H1 (cell line): ENCODE data around the gene SLC2A2. TPM values are rescaled to one million over a fixed set of nuclear protein-coding genes. Genes with fewer than 3 reads are reported as not detected.

ENCODE experiments used
- CTCF ChIA-PET: fragments of 300-600 bp; sonication (Branson Sonifier 250); formaldehyde crosslinking; loops from one replicate; lab custom pipeline; 2021; ENCODE audit not compliant: partially characterized antibody; lab: Charles Lee
- POLR2A ChIA-PET: fragments of 300-600 bp; sonication (Branson Sonifier 250); formaldehyde crosslinking; loops from one replicate; lab custom pipeline; 2021; ENCODE audit warnings: inconsistent platforms; ENCODE audit not compliant: partially characterized antibody; lab: Charles Lee
- DNase-seq, 2 experiments: peaks; one replicate each; pipeline versions ENCODE4 v3.0.0 to v3.0.0-alpha.2; 2010 to 2022; ENCODE audit warnings: low spot score in 2 of 2, low read depth in 1 of 2, mixed read lengths in 1 of 2
- FAIRE-seq: peaks from 2 replicates; lab custom pipeline; 2011; peaks lifted over from hg19 to GRCh38; lab: Jason Lieb, UNC
- H2AFZ ChIP-seq: 2 replicates; pipeline ENCODE4 v1.8.1; 2012; ENCODE audit warnings: low read length, inconsistent platforms
- H2AK5ac ChIP-seq: 2 replicates; pipeline ENCODE4 v1.6.1; 2013; ENCODE audit warnings: low read depth, low read length
- H2BK120ac ChIP-seq: replicated peaks from 2 replicates; pipeline ENCODE3; 2013; ENCODE audit warnings: low read depth, low read length, inconsistent platforms
- H2BK12ac ChIP-seq: 2 replicates; pipeline ENCODE4 v1.6.1; 2013; ENCODE audit warnings: low read depth, low read length
- H2BK15ac ChIP-seq: 2 replicates; pipeline ENCODE4 v1.6.1; 2013; ENCODE audit warnings: low read length
- H2BK20ac ChIP-seq: 2 replicates; pipeline ENCODE4 v1.6.1; 2013; ENCODE audit warnings: low read length
- H2BK5ac ChIP-seq: 2 replicates; pipeline ENCODE4 v1.6.1; 2013; ENCODE audit warnings: low read depth, low read length
- H3K14ac ChIP-seq: 2 replicates; pipeline ENCODE4 v1.6.1; 2013; ENCODE audit warnings: inconsistent platforms; ENCODE audit not compliant: insufficient read length
- H3K18ac ChIP-seq: 2 replicates; pipeline ENCODE4 v1.6.1; 2013; ENCODE audit warnings: low read length; ENCODE audit errors: extremely low read depth
- H3K23ac ChIP-seq: 2 replicates; pipeline ENCODE4 v1.6.1; 2013; ENCODE audit warnings: inconsistent platforms; ENCODE audit not compliant: insufficient read length
- H3K23me2 ChIP-seq: 2 replicates; pipeline ENCODE4 v1.6.1; 2013; ENCODE audit warnings: low read depth, low read length
- H3K27ac ChIP-seq: 2 replicates; pipeline ENCODE4 v1.6.1; 2011; ENCODE audit warnings: low read depth, low read length, inconsistent platforms
- H3K27me3 ChIP-seq, 4 experiments: replicated peaks in 1 of 4; 1 replicate in 1 of 4; 2 replicates in 3 of 4; pipeline versions ENCODE4 v1.6.1 to v1.8.1; 2011 to 2013; ENCODE audit warnings: low read length in 3 of 4, mild to moderate bottlenecking in 3 of 4, inconsistent platforms in 2 of 4, mixed read lengths in 2 of 4, moderate library complexity in 1 of 4; ENCODE audit not compliant: control insufficient read depth in 3 of 4, insufficient read depth in 3 of 4; ENCODE audit errors: extremely low read depth in 1 of 4
- H3K36me3 ChIP-seq, 4 experiments: 2 replicates each; pipeline versions ENCODE4 v1.6.1 to v1.8.1; 2011 to 2013; ENCODE audit warnings: mild to moderate bottlenecking in 4 of 4, low read length in 3 of 4, moderate library complexity in 2 of 4, control low read depth in 1 of 4, inconsistent platforms in 1 of 4; ENCODE audit not compliant: insufficient read depth in 4 of 4, control insufficient read depth in 2 of 4
- H3K4ac ChIP-seq: replicated peaks from 2 replicates; pipeline ENCODE3; 2013; ENCODE audit warnings: low read length, low read depth, mixed read lengths, inconsistent platforms; ENCODE audit not compliant: insufficient read length
- H3K4me1 ChIP-seq, 4 experiments: replicated peaks in 1 of 4; 1 replicate in 1 of 4; 2 replicates in 3 of 4; pipeline versions ENCODE4 v1.6.1 to v1.8.1; 2011 to 2013; ENCODE audit warnings: low read length in 3 of 4, inconsistent platforms in 2 of 4, mixed read lengths in 1 of 4; ENCODE audit not compliant: insufficient read depth in 4 of 4, control insufficient read depth in 3 of 4
- H3K4me2 ChIP-seq, 2 experiments: 2 replicates each; pipeline versions ENCODE4 v1.6.1 to v1.8.1; 2011 to 2013; ENCODE audit warnings: low read depth in 2 of 2, low read length in 2 of 2, control low read depth in 1 of 2, inconsistent platforms in 1 of 2, mild to moderate bottlenecking in 1 of 2; ENCODE audit not compliant: insufficient read depth in 1 of 2
- H3K4me3 ChIP-seq, 4 experiments: fragments of 200-600, 300-600 bp in 1 of 4; sonication (generic), shearing (Covaris generic), sonication (Bioruptor Twin) in 1 of 4; 2 replicates each; pipeline versions ENCODE4 v1.5.1 to v1.8.1; 2011 to 2016; ENCODE audit warnings: low read length in 4 of 4, low read depth in 3 of 4, control low read depth in 2 of 4, inconsistent platforms in 2 of 4, mild to moderate bottlenecking in 2 of 4, mixed read lengths in 1 of 4, moderate library complexity in 1 of 4; ENCODE audit not compliant: insufficient read depth in 2 of 4; ENCODE audit errors: extremely low read depth in 1 of 4
- H3K56ac ChIP-seq: replicated peaks from 2 replicates; pipeline ENCODE3; 2013; ENCODE audit warnings: low read depth, mild to moderate bottlenecking, mixed read lengths, low read length, inconsistent platforms; ENCODE audit not compliant: insufficient read length
- H3K79me1 ChIP-seq: 2 replicates; pipeline ENCODE4 v1.6.1; 2013; ENCODE audit warnings: low read depth, low read length, control low read depth
- H3K79me2 ChIP-seq, 2 experiments: 2 replicates each; pipeline versions ENCODE4 v1.6.1 to v1.8.1; 2012 to 2013; ENCODE audit warnings: low read length in 2 of 2, mild to moderate bottlenecking in 2 of 2, inconsistent platforms in 1 of 2; ENCODE audit not compliant: insufficient read depth in 2 of 2, control insufficient read depth in 1 of 2
- H3K9ac ChIP-seq, 4 experiments: replicated peaks in 1 of 4; 1 replicate in 1 of 4; 2 replicates in 3 of 4; pipeline versions ENCODE4 v1.6.1 to v1.8.1; 2011 to 2013; ENCODE audit warnings: low read depth in 3 of 4, low read length in 3 of 4, control low read depth in 2 of 4, mild to moderate bottlenecking in 2 of 4, moderate library complexity in 2 of 4, inconsistent platforms in 1 of 4; ENCODE audit errors: extremely low read depth in 1 of 4
- H3K9me3 ChIP-seq, 2 experiments: 2 replicates each; pipeline versions ENCODE4 v1.6.1 to v1.8.1; 2012 to 2013; ENCODE audit warnings: mild to moderate bottlenecking in 2 of 2, moderate library complexity in 2 of 2, control low read depth in 1 of 2, inconsistent platforms in 1 of 2, low read depth in 1 of 2, low read length in 1 of 2, mixed read lengths in 1 of 2; ENCODE audit not compliant: insufficient read depth in 2 of 2
- H4K20me1 ChIP-seq, 2 experiments: replicated peaks in 1 of 2; 2 replicates each; pipeline versions ENCODE3 to v1.8.1; 2011 to 2013; ENCODE audit warnings: inconsistent platforms in 2 of 2, low read length in 2 of 2, mild to moderate bottlenecking in 1 of 2; ENCODE audit not compliant: insufficient read depth in 2 of 2, control insufficient read depth in 1 of 2
- H4K5ac ChIP-seq: 2 replicates; pipeline ENCODE4 v1.6.1; 2013; ENCODE audit warnings: low read length, low read depth, mixed read lengths, inconsistent platforms; ENCODE audit not compliant: insufficient read length
- H4K8ac ChIP-seq: 2 replicates; pipeline ENCODE4 v1.8.0; 2013; ENCODE audit warnings: mild to moderate bottlenecking, moderate library complexity, low read length, inconsistent platforms; ENCODE audit not compliant: insufficient read depth; ENCODE audit errors: extremely low read depth
- H4K91ac ChIP-seq: replicated peaks from 2 replicates; pipeline ENCODE3; 2013; ENCODE audit warnings: low read length, mixed read lengths, inconsistent platforms; ENCODE audit not compliant: insufficient read length
- ASH2L ChIP-seq: fragments of 200-600, 300-600 bp; sonication (generic); IDR thresholded peaks from one replicate; pipeline ENCODE4 v1.7.1; 2017; ENCODE audit warnings: low read length
- CHD2 ChIP-seq: IDR thresholded peaks from 2 replicates; pipeline ENCODE4 v1.6.1; 2012; ENCODE audit warnings: low read length, improper control_type of control experiment
- CTCF ChIP-seq, 3 experiments: IDR thresholded peaks; 1 replicate in 2 of 3; 2 replicates in 1 of 3; pipeline versions ENCODE4 v1.5.1 to v1.6.1; 2011; ENCODE audit warnings: low read length in 3 of 3, mild to moderate bottlenecking in 3 of 3, inconsistent platforms in 2 of 3, low read depth in 1 of 3, moderate library complexity in 1 of 3; ENCODE audit not compliant: insufficient read depth in 1 of 3; ENCODE audit errors: control extremely low read depth in 1 of 3
- GTF2F1 ChIP-seq: IDR thresholded peaks from 2 replicates; pipeline ENCODE4 v1.6.1; 2012; ENCODE audit warnings: low read depth, low read length, improper control_type of control experiment, borderline replicate concordance
- HDAC2 ChIP-seq, 2 experiments: fragments of 300-600 bp in 1 of 2; sonication (generic) in 1 of 2; IDR thresholded peaks; 2 replicates each; pipeline ENCODE4 v1.6.1; 2011 to 2012; ENCODE audit warnings: low read depth in 2 of 2, low read length in 2 of 2, mild to moderate bottlenecking in 2 of 2, moderate library complexity in 2 of 2, borderline replicate concordance in 1 of 2, inconsistent platforms in 1 of 2
- JUN ChIP-seq: IDR thresholded peaks from 2 replicates; pipeline ENCODE4 v1.6.1; 2011; ENCODE audit warnings: low read depth, mild to moderate bottlenecking, improper control_type of control experiment, low read length
- JUND ChIP-seq: IDR thresholded peaks from 2 replicates; pipeline ENCODE4 v1.6.1; 2011; ENCODE audit warnings: mild to moderate bottlenecking, improper control_type of control experiment, low read length
- NANOG ChIP-seq: IDR thresholded peaks from 2 replicates; pipeline ENCODE4 v1.6.1; 2011; ENCODE audit warnings: low read length, low read depth, mild to moderate bottlenecking, inconsistent platforms; ENCODE audit not compliant: insufficient read depth, poor library complexity, severe bottlenecking
- SUZ12 ChIP-seq: fragments of 200-600 bp; sonication (generic); IDR thresholded peaks from 2 replicates; pipeline ENCODE4 v1.6.1; 2012; ENCODE audit warnings: mild to moderate bottlenecking, inconsistent platforms, low read length, moderate library complexity, mixed read lengths
- USF2 ChIP-seq: IDR thresholded peaks from 2 replicates; pipeline ENCODE4 v1.6.1; 2011; ENCODE audit warnings: low read length, improper control_type of control experiment
- WGBS, 2 experiments: shearing (Covaris generic) in 1 of 2; methylation state at CpG; one replicate each; pipeline versions ENCODE4 v1.1.6 to v1.1.7; 2013 to 2015; ENCODE audit warnings: low lambda C conversion rate in 2 of 2, mixed read lengths in 2 of 2, inconsistent platforms in 1 of 2, low coverage in 1 of 2, missing lambda C conversion rate in 1 of 2; ENCODE audit not compliant: insufficient replicate concordance in 2 of 2, insufficient coverage in 1 of 2, insufficient read length in 1 of 2; ENCODE audit errors: extremely low coverage in 1 of 2, missing lambda C conversion rate in 1 of 2; 5-methylcytosine and 5-hydroxymethylcytosine counted together
- polyA plus RNA-seq, 7 experiments: library from polyadenylated mRNA; depleted of rRNA in 3 of 7; stranded (reverse) in 5 of 7; unstranded in 2 of 7; fragments of >200 nt in 5 of 7; fragments of 200-250 nt in 2 of 7; gene quantifications; 1 replicate in 5 of 7; 2 replicates in 1 of 7; 4 replicates in 1 of 7; pipeline versions ENCODE4 v1.2.1 to v1.2.3, GENCODE V29; 2011 to 2013; ENCODE audit warnings: missing spikeins in 2 of 7, mixed read lengths in 2 of 7
- total RNA-seq: library from RNA; stranded (reverse); fragmentation: NEBNext Ultra II Directional; extraction: Animal tissue kit (Norgen Biotek cat#: 25700); gene quantifications from 2 replicates; pipeline ENCODE4 v1.2.1, GENCODE V29; 2021

The SLC2A2 gene
- total and polyA plus RNA-seq, 2 of the 8 experiments (the other 6 are each of a cell fraction or from before 2014, with no cell fraction given): not detected

DNA sequence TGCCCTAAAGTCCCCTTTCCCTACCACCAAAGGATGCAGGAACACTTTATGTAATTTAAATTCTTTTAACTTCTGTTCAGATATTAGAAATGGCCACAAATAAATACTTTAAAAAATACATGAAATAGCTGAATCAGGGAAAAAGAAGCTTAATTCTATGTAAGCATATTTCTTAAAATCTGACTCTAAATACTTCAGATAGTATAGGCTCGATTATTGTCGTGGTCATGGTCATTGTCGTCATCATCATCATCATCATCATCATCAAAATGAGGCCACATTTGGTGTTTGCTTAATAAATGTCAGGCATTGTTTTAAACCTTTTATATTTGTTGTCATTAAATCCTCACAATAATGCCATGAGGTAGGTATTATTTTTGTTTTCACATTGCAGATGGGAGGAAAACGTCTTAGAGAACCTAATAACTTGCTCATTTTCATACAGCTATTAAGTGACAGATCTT, 14.6 kb downstream of the SLC2A2 start:
- no peaks in the 10 kb centered on the region for H3K79me2 ChIP-seq
- no peak overlapping the region for H3K27ac ChIP-seq
- no peak overlapping the region for H2BK5ac ChIP-seq
- H4K8ac ChIP-seq: no peak overlapping the region
- H2BK20ac ChIP-seq: no peak overlapping the region
- no peak overlapping the region for H2AK5ac ChIP-seq
- H4K5ac ChIP-seq: no peak overlapping the region
- no peaks in the 10 kb centered on the region for H3K27me3 ChIP-seq
- H3K4me2 ChIP-seq: no peak overlapping the region
- no peak overlapping the region for H3K18ac ChIP-seq
- no peaks in the 10 kb centered on the region for H3K9me3 ChIP-seq
- H3K36me3 ChIP-seq: no peaks in the 10 kb centered on the region
- H3K4me3 ChIP-seq: no peak overlapping the region
- no peaks in the 10 kb centered on the region for H4K20me1 ChIP-seq
- H3K23ac ChIP-seq: no peak overlapping the region
- no peaks in the 10 kb centered on the region for H3K4me1 ChIP-seq
- no peak overlapping the region for H2AFZ ChIP-seq
- no peak overlapping the region for H3K56ac ChIP-seq
- POLR2A ChIA-PET: no interaction called here
- DNase-seq: no peak
- no peak overlapping the region for H3K9ac ChIP-seq
- H2BK12ac ChIP-seq: no peak overlapping the region
- H3K14ac ChIP-seq: no peak overlapping the region
- no peak overlapping the region for H2BK15ac ChIP-seq
- no peak overlapping the region for H4K91ac ChIP-seq
- CTCF ChIA-PET: interaction anchor here (0.5 to 1.6 kb wide), 4 partner anchors 19 to 603 kb away, joined by 3 to 4 read pairs (median 3); no protein-coding TSS in a partner anchor
- no peaks in the 10 kb centered on the region for H3K23me2 ChIP-seq
- 82% methylated on average over 4 of the region's 4 CpGs; no CpG with 5 or more reads in 1 of the 2 experiments for WGBS, 2 experiments
- FAIRE-seq: no peak
- H3K79me1 ChIP-seq: no peaks in the 10 kb centered on the region
- H2BK120ac ChIP-seq: no peak overlapping the region
- no peak overlapping the region for H3K4ac ChIP-seq
- no peak for TF ChIP-seq NANOG
- no peak for TF ChIP-seq GTF2F1
- no peak for TF ChIP-seq ASH2L
- TF ChIP-seq JUN: no peak
- TF ChIP-seq JUND: no peak
- TF ChIP-seq USF2: no peak
- TF ChIP-seq SUZ12: no peak
- TF ChIP-seq CHD2: no peak
- no peak for TF ChIP-seq HDAC2 (IDR thresholded peaks at IDR 0.05; ENCODE audit: borderline replicate concordance in 1 of 2, low read depth in 2 of 2, low read length in 2 of 2)
- no peak for TF ChIP-seq CTCF (IDR thresholded peaks at IDR 0.05; ENCODE audit: control extremely low read depth in 1 of 3, insufficient read depth in 1 of 3, low read depth in 1 of 3, low read length in 3 of 3)
